GM21717 (cell line): Measurements from ENCODE around the gene PRKCE.
"Not testable (repeated sequence)": the region's sequence is repeated elsewhere in the genome, so short reads cannot be mapped to it uniquely, and the experiment has no call there.

ENCODE experiments used
- ATAC-seq: cut with Tn5 transposase; IDR thresholded peaks from one replicate; pipeline ENCODE4 v1.9.1; 2021; ENCODE audit warnings: mild to moderate bottlenecking, moderate library complexity; ENCODE audit not compliant: unreplicated experiment

PRKCE gene

DNA sequence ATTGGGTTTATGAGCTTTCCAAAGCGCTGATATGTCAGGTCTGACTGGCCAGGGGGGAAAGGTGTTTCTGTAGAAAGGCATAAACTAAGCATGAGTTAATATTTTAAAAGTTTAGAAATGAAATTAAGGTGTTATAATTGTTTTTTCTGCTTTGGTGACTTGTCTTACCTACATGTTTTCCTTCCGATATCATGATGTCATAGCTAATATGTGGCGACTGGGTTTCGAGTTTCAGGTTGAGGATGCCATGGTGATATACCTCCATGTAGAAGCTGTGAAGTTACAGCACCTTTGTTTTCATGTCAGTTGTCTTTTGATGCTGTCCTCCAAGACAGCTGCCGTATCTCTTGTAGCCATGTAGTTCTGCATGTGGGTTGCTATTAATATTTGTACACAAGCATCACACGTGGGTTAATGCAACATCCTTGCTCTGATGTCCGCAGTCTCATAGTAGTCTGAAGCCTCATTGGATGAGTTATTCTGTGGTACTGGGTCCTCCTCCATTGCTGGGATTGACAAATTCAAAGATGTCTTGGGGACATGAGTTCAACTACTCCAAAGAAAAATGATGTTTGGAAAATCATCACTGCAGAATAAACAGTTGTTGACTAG is 230.6 kb downstream of the PRKCE start:
- no peak for ATAC-seq

GRCh38 chr2:45882707-45883602 is 231.5 kb downstream of the PRKCE start:
- ATAC-seq: no peak

DNA sequence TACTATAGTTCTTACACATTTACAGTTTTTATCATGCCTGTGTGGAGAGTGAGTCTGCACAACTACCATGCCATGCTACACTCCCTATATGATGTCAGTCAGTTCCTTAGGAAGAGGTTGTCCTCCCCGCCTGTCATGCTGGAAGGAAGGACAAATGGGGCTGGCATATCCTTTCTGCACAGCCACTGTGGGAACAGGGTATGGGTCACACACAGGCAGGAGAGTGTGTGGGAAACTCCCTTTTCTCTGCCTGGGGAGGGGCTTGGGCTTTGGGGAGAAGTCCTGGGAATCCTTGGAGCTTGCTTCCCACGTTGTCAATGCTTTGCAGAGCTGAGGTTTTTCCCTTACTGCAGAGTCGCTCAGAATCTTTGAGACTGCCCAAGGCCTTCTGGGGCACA is 232.1 kb downstream of the PRKCE start:
- no peak for ATAC-seq

DNA sequence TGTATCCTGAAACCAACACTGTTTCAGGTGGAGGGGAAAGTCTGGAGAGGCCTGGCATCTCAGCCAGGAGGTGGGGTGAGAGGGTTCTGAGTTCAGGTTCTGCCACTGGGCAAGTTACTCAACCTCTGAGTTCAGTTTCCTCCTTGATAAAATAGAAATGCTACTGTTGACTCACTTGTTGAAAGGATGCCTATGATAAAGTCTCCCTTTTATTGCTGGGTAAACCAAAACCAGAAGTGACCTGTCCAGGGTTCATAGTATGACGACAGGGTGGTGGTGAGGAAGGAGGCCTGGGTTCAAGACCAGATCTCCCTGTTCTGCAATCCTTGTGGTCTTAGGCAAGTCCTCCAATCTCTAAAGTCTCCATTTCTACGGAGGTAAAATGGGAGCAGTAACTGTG is 232.7 kb downstream of the PRKCE start:
- ATAC-seq: no peak

GRCh38 chr2:45885171-45885621 is 233.7 kb downstream of the PRKCE start:
- no peak for ATAC-seq

GRCh38 chr2:45886171-45886663 is 234.7 kb downstream of the PRKCE start:
- ATAC-seq: no peak

- no peak for ATAC-seq
These were observed 236.7 kb downstream of the PRKCE start for GRCh38 chr2:45888167-45888566.

DNA sequence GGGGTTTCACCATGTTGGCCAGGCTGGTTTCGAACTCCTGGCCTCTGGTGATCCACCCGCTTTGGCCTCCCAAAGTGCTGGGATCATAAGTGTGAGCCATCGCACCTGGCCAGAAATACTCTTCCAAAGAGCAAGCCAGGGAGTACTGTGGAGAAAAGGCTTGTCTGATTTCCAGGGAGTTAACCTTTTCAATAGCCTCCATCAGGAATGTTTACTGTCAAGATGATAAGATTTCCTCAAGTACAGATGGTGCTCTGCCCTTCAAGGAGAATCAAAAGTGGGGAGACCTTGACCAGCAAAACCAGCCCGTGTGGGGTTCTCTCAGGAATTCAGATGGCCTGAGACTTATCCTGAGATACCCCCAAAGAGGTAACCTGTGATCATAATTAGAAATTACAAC is 237.2 kb downstream of the PRKCE start:
- ATAC-seq: no peak

DNA sequence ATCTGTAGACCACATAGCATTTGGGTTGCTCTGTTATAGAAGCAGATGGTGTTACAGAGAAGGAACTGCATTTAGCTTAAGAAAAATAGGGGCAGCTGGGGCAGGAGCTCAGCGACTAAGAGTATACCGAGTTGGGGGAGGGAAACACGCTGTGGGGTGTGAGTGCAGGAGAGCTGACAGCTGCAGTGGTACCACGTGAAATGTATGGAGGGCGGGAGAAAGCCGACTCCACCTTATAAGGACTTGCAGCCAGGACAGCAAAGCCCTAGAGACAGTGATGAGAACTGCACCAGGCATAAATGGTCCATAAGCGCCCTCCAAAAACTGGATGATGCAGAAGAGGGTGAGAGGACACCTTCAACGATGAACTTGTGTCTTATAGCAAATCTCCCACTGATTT is 237.6 kb downstream of the PRKCE start:
- peak; percentile 80 for ATAC-seq

- peak; percentile 43 for ATAC-seq
These were observed 238.3 kb downstream of the PRKCE start for GRCh38 chr2:45889620-45890370.

GRCh38 chr2:45890371-45890646 is 238.8 kb downstream of the PRKCE start:
- not testable (repeated sequence) for ATAC-seq

DNA sequence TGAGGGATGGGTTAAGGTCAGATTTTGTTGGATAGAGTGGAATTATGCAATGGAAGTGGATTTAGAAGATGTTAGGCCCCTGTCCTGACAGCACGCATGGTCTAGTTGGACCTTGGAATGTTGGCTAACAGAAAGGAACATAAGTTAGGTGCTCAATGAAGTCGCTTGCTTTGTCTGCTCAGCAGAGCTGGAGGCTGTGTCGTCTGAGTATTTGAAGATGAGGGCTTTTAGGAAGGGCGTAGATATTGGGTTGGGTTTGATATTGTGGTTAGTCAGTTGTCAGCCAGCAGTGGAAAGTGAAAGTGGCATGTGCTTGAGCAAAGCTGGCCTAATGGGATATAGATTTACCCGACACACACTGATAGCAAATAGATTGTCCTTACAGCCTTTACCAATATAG is 239.3 kb downstream of the PRKCE start:
- ATAC-seq: no peak

GRCh38 chr2:45891719-45892424 is 240.4 kb downstream of the PRKCE start:
- ATAC-seq: no peak

DNA sequence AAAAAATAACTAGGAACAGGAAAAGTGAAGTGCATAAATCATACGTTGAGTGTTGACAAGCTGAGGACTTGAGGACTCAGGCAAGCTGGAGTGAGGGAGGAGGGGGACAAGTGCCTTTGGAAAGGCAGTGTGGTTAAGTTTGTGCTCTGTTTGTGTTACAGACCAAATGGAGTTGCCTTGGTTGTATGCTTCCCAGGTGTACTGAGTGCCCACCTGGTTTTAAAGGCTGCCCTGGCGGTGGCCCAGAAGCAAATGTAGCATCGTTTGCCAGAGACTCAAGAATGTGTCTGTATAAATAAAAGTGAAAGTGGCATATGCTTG is 240.9 kb downstream of the PRKCE start:
- no peak for ATAC-seq

- no peak for ATAC-seq
These were observed 241.3 kb downstream of the PRKCE start for GRCh38 chr2:45892757-45893156.

DNA sequence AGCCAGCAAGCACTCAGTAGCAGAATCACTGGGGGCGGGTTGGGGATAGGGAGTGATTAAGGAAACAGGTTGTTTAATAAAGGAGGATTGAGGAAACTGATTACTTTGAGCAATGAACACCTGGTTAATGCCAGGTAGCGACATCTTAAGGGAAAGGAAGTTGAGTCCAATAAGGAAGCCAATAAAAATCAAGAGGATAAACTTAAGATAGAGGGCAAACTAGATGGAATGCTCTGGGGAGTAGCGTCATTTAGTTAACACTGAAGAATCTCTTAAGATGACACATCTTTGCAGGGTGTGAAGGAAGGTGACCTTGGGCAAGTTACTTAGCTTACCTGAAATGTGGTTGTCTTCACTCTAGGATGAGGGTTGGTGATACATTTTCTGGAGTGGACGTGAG is 242.7 kb downstream of the PRKCE start:
- no peak for ATAC-seq

- no peak for ATAC-seq
These were observed 243.9 kb downstream of the PRKCE start for GRCh38 chr2:45895241-45895861.

DNA sequence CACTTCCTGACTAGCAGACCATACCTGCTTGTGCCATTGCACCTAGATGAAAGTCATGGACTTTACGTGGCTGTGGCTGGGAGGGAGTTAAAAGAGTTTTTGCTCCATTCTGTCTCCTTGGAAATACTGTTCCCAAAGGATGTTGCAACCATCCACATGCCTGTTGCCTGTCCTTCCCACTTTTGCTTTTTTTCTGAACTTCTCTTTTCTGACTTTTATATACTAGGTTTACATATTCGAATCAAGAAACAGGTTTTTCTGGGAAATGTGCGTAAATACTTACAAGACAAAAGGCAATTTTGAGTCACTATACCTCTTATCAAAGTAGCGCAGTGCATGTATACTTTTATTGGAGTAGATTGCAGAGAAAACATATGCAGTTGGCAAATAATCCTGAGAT is 244.8 kb downstream of the PRKCE start:
- ATAC-seq: no peak

- ATAC-seq: no peak
These were observed 246.4 kb downstream of the PRKCE start for GRCh38 chr2:45897842-45898241.

DNA sequence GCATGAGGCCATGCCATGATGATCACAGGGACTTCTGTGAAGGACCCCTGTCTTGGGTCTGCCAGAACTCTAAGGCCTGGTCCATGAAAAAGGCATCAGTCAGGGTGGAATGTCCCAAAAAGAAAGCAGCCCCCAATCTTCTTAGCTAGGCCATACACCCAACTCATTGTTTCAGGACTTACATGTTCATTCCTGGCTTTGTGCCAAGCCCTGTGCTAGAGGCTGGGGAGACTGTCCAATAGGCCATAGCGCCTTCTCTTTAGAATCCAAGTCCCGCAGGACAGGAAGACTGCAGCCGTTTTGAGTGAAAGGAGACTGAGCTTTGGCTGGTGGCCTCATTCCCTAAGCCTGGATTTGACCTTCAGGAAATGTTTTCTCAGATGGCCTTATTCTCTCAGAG is 247.3 kb downstream of the PRKCE start:
- no peak for ATAC-seq

- no peak for ATAC-seq
These were observed 248.5 kb downstream of the PRKCE start for GRCh38 chr2:45899926-45900325.
